Skin of body (tissue), 2 donors: ENCODE measurements around the gene PODXL2. TPM values are rescaled to one million over a fixed set of nuclear protein-coding genes. Genes with fewer than 3 reads are reported as not detected.
"Not testable (repeated sequence)": the region's sequence is repeated elsewhere in the genome, so short reads cannot be mapped to it uniquely, and the experiment has no call there.

Experiments
- DNase-seq: peaks from one replicate; lab custom pipeline; 2025; lab: John Stamatoyannopoulos, UW
- total RNA-seq: library from RNA; depleted of rRNA; stranded (reverse); fragments of >200 nt; gene quantifications from one replicate; pipeline ENCODE4 v1.2.3, GENCODE V29; 2014

PODXL2 gene
- total RNA-seq, 1 donor from 2014 or later: 8.4 TPM

GRCh38 chr3:127688416-127689265 is 59.7 kb downstream of the PODXL2 start:
- DNase-seq: no peak

- no peak for DNase-seq
These were observed 60.4 kb downstream of the PODXL2 start for GRCh38 chr3:127689266-127689860.

- DNase-seq: no peak
These were observed 61.1 kb downstream of the PODXL2 start for GRCh38 chr3:127690106-127690505.

- no peak for DNase-seq
These were observed 62.0 kb downstream of the PODXL2 start for GRCh38 chr3:127690823-127691452.

- no peak for DNase-seq
These were observed 62.5 kb downstream of the PODXL2 start for GRCh38 chr3:127691489-127691888.

- no peak for DNase-seq
These were observed 63.0 kb downstream of the PODXL2 start for GRCh38 chr3:127691974-127692373.

GRCh38 chr3:127692501-127693335 is 63.7 kb downstream of the PODXL2 start:
- no peak for DNase-seq

- DNase-seq: no peak
These were observed 64.4 kb downstream of the PODXL2 start for GRCh38 chr3:127693336-127693843.

GRCh38 chr3:127694467-127695215 is 65.7 kb downstream of the PODXL2 start:
- no peak for DNase-seq

GRCh38 chr3:127697551-127698240 is 68.7 kb downstream of the PODXL2 start:
- peak; percentile 98 for DNase-seq

GRCh38 chr3:127698286-127698685 is 69.3 kb downstream of the PODXL2 start:
- DNase-seq: no peak

GRCh38 chr3:127698691-127699415 is 69.9 kb downstream of the PODXL2 start:
- DNase-seq: no peak

- DNase-seq: no peak
These were observed 70.7 kb downstream of the PODXL2 start for GRCh38 chr3:127699416-127700300.

- no peak for DNase-seq
These were observed 71.4 kb downstream of the PODXL2 start for GRCh38 chr3:127700406-127700805.

- no peak for DNase-seq
These were observed 72.4 kb downstream of the PODXL2 start for GRCh38 chr3:127701280-127701911.

GRCh38 chr3:127702151-127702578 is 73.2 kb downstream of the PODXL2 start:
- DNase-seq: no peak

GRCh38 chr3:127704840-127705239 is 75.9 kb downstream of the PODXL2 start:
- not testable (repeated sequence) for DNase-seq

- DNase-seq: peak; percentile 28
These were observed 77.3 kb downstream of the PODXL2 start for GRCh38 chr3:127706312-127706711.
